Mesodermal cell (in vitro differentiated cells): ENCODE data around the gene MAGEA2. TPM values are rescaled to one million over a fixed set of nuclear protein-coding genes. Genes with fewer than 3 reads are reported as not detected.
"Not testable (repeated sequence)": the region's sequence is repeated elsewhere in the genome, so short reads cannot be mapped to it uniquely, and the experiment has no call there.

Experiments
- H3K27ac ChIP-seq: 2 replicates; pipeline ENCODE4 v1.7.0; 2013; ENCODE audit warnings: mild to moderate bottlenecking, low read depth, low read length, moderate library complexity; ENCODE audit not compliant: severe bottlenecking
- H3K36me3 ChIP-seq: 2 replicates; pipeline ENCODE4 v1.7.1; 2013; ENCODE audit warnings: mild to moderate bottlenecking, low read length, moderate library complexity; ENCODE audit not compliant: control insufficient read depth, insufficient read depth
- H3K4me1 ChIP-seq: one replicate; pipeline ENCODE4 v1.7.1; 2013; ENCODE audit warnings: mild to moderate bottlenecking, low read length; ENCODE audit not compliant: insufficient read depth, control insufficient read depth, poor library complexity, severe bottlenecking
- H3K4me3 ChIP-seq: 2 replicates; pipeline ENCODE4 v1.7.0; 2013; ENCODE audit warnings: low read length, control low read depth, mild to moderate bottlenecking; ENCODE audit not compliant: insufficient read depth, poor library complexity, severe bottlenecking; ENCODE audit errors: extremely low read depth
- H3K9me3 ChIP-seq: 2 replicates; pipeline ENCODE4 v1.7.1; 2013; ENCODE audit warnings: mild to moderate bottlenecking, low read length, moderate library complexity; ENCODE audit not compliant: control insufficient read depth
- WGBS, 2 experiments: methylation state at CpG; one replicate each; pipeline ENCODE4 v1.1.5; 2013; ENCODE audit warnings: missing lambda C conversion rate in 2 of 2; ENCODE audit not compliant: insufficient coverage in 2 of 2; 5-methylcytosine and 5-hydroxymethylcytosine counted together
- polyA plus RNA-seq, 2 experiments: library from polyadenylated mRNA; stranded (reverse); fragments of 50-300 nt; gene quantifications; one replicate each; pipeline ENCODE4 v1.2.3, GENCODE V29; 2013

The MAGEA2 gene, protein sequence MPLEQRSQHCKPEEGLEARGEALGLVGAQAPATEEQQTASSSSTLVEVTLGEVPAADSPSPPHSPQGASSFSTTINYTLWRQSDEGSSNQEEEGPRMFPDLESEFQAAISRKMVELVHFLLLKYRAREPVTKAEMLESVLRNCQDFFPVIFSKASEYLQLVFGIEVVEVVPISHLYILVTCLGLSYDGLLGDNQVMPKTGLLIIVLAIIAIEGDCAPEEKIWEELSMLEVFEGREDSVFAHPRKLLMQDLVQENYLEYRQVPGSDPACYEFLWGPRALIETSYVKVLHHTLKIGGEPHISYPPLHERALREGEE
- not detected for polyA plus RNA-seq (2013, experiment 1 of 2)
- polyA plus RNA-seq (2013, experiment 2 of 2), result 0.15 TPM

DNA sequence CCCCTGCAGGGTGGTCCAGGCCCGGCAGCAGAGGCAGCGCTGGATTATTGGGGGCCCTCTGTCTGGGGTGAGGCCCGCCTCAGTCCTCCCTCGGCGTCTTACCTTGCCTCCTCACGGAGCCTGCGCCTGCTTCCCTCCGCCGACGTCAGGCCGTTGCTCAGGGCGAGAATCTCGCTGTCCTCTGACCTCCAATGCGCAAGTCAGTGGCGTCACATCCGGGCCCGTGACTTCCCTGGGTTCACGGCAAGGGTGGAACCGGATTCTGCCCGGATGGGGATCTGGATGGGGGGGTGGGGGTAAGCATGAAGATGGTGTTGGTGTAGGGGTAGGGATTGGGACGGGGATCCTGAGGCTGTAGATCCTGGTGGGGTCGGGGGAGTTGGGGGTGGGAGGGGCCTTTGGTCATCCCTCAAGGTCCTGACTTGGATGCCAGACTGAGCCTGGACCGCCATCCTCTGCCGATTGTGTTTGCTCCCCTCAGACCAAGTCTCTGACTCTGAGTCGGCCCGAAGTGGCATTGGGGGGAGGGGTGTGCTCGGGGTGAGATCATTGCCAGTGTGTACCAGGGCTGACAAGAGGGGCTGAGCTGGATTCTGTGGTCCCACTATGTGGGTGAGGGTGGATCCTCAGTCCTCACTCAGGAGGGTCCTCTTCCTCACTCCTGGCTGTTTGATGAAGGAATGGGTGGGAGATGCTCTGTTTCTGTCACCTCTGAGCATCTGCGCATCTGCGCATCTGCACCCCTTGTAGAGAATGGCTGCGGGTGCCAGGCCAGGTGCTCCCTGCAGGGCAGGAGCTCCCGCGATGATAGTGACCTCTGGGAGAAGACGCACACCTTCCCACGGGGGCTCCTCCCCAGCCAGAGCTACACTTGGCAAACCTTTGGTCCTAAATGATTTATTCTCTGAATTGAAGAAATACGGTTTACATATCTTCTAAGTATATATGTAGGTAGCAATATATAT lies at the start of gene MAGEA2:
MAGEA2 (minus strand) TSS at position 157 of the 965 bp plus-strand sequence. CDS start 2,479 bp downstream, outside the sequence.
- no CpG with 5 or more reads among the region's 35 CpGs for WGBS, 2 experiments
- not testable (repeated sequence) for H3K9me3 ChIP-seq, H3K27ac ChIP-seq, H3K36me3 ChIP-seq, H3K4me1 ChIP-seq, H3K4me3 ChIP-seq

DNA sequence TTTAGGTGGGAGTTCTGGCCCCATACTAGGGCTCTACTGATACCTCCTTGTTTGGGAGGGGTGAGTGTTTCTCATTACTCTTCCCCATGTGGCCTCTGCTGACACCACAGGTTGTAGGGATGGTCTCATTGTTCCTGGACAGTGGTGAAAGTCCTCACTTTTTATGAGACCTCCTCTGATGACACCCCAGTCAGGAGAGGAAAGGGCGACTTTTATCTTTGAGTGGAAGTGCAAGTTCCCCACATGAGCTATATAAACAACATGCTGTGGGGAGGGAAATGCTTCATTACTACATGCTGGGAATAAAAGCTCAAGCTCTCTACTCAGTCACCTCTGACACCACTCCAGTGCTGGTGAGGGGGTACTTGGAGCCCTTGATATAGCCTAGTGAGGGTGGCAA lies 45.3 kb upstream of the MAGEA2 start:
- Histone ChIP-seq H3K9me3 (no peaks in the 10 kb centered on the region), H3K4me3 (no peak overlapping the region), H3K27ac (no peak overlapping the region), H3K4me1 (no peaks in the 10 kb centered on the region), H3K36me3 (no peaks in the 10 kb centered on the region)
- no CpG with 5 or more reads among the region's 1 CpG for WGBS, 2 experiments

DNA sequence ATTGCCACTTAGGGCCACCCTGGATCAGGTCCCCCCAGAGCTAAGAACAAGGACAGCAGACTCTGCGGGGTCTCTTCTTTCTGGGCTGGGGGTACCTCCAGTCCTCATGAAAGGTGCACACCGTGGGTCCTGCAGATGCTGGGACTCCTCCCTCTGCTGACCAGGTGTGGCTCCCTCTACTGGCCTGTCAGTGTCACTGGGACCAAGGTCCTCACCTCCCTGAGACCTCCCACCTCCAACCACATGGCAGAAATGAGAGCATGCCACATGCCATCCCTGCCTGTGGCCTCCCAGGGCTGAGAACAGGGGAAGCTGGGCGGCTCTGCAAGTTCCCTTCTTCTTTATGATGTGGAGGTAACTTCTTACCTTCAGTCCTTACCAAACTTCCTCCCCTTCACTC lies 33.4 kb upstream of the MAGEA2 start:
- not testable (repeated sequence) for H3K9me3 ChIP-seq, H3K27ac ChIP-seq, H3K4me3 ChIP-seq, H3K4me1 ChIP-seq, H3K36me3 ChIP-seq
- WGBS, 2 experiments, result no CpG with 5 or more reads among the region's 3 CpGs

DNA sequence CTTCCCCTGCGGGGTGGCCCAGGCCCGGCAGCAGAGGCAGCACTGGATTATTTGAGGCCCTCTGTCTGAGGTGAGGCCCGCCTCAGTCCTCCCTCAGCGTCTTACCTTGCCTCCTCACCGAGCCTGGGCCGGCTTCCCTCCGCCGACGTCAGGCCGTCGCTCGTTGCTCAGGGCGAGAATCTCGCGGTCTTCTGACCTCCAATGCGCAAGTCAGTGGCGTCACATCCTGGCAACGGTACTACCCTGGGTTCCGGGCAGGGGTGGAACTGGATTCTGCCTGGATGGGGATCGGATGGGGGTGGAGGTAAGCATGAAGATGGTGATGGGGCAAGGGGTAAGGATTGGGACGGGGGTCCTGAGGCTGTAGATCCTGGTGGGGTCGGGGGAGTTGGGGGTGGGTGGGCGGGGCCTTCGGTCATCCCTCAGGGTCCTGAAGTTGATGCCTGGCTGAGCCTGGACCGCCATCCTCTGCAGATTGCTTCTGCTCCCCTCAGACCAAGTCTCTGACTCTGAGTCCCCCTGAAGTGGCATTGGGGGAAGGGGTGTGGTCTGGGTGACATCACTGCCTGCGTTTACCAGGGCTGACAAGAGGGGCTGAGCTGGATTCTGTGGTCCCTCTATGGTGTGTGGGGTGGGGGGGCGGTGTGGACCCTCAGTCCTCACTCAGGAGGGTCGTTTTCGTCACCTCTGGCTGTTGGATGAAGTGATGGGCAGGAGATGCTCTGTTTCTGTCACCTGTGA lies 16.1 kb upstream of the MAGEA2 start, which contains the start of gene MAGEA6:
MAGEA6 (minus strand) TSS at position 141 of the 741 bp plus-strand sequence. CDS start 2,039 bp downstream, outside the sequence.
- H3K4me1 ChIP-seq, H3K27ac ChIP-seq, H3K9me3 ChIP-seq, H3K36me3 ChIP-seq, H3K4me3 ChIP-seq: not testable (repeated sequence)
- WGBS, 2 experiments, result no CpG with 5 or more reads among the region's 29 CpGs

DNA sequence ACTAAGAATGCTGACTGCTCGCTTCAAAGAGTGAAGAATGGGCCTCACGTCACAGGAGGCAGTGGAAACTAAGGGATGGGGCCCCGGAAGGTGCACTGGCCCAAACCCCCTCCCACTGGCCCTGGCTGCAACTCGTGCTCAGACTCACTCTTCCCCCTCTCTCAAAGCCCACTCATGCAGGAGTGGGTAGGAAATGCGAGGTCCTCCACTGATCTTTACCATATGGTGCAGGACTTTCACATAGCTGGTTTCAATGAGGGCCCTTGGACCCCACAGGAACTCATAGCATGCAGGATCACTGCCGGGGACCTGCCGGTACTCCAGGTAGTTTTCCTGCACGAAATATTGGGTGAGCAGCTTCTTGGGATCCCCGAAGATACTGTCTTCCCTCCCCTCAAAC lies 12.9 kb upstream of the MAGEA2 start:
- not testable (repeated sequence) for H3K4me1 ChIP-seq, H3K4me3 ChIP-seq, H3K9me3 ChIP-seq, H3K36me3 ChIP-seq, H3K27ac ChIP-seq
- 80 to 95% methylated on average over 1 to 5 of the region's 9 CpGs for WGBS, 2 experiments

DNA sequence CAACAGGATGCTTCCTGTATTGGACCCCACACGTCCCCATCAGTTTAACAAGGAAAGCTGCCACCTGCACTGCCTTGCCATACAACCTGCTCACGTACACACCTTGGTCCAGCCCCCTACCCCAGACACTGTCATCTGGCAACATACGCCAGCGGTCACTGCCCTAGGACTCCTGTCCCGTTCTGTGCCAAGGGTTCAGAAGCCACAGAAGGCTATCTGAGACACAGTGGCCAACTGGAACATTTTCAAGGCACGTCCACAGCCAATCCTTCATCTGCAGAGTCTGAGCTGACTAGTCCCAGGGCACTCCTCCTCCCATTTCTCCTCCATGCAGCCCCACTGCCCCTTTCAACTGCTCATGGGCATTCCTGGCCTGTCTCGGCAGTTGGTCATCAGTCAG lies 7.9 kb upstream of the MAGEA2 start:
- no CpG with 5 or more reads among the region's 7 CpGs for WGBS, 2 experiments
- H3K4me1 ChIP-seq, H3K36me3 ChIP-seq, H3K4me3 ChIP-seq, H3K9me3 ChIP-seq, H3K27ac ChIP-seq: not testable (repeated sequence)

DNA sequence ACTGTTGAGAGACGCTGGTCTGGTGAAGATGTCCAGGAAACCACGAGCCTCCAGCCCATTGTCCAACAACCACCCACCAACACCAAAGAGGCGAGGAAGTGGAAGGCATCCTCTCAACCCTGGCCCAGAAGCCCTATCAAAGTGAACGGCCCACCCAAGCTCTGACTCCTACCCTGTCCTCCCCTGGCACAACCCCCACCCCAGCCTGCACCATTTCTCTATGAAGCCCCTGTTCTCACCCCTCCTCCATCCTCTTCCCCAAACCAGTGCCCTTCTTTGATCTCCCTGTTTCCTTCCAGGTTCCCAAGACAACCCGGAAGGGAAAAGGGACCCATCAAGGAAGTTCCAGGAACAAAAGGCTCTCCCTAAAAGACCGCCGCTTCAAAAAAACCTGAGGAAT lies 5.9 kb upstream of the MAGEA2 start:
- H3K36me3 ChIP-seq, H3K9me3 ChIP-seq, H3K27ac ChIP-seq, H3K4me3 ChIP-seq, H3K4me1 ChIP-seq: not testable (repeated sequence)
- WGBS, 2 experiments, result no CpG with 5 or more reads among the region's 7 CpGs

DNA sequence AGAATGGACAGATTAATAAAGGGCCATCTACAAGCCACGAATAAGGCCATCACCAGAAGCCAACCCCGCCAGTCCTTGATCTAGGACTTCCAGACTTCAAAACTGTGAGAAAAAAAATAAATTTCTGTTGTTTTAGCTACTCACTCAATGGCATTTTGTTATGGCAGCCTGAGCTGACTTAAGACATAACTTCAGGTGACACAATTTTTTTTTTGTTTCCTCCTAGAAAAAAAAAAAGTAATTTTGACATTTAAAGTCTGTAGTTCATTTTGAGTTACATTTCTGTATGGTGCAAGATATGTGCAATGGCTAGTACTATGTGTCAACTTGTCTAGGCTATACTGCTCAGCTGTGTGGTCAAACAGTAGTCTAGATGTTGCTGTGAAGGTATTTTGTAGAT lies 5.3 kb upstream of the MAGEA2 start, which contains the start of gene CSAG3:
CSAG3 (plus strand) TSS at position 301 of the 400 bp plus-strand sequence.
- not testable (repeated sequence) for H3K27ac ChIP-seq, H3K4me1 ChIP-seq, H3K9me3 ChIP-seq, H3K4me3 ChIP-seq, H3K36me3 ChIP-seq
- WGBS, 2 experiments, result no CpG with 5 or more reads among the region's 2 CpGs

DNA sequence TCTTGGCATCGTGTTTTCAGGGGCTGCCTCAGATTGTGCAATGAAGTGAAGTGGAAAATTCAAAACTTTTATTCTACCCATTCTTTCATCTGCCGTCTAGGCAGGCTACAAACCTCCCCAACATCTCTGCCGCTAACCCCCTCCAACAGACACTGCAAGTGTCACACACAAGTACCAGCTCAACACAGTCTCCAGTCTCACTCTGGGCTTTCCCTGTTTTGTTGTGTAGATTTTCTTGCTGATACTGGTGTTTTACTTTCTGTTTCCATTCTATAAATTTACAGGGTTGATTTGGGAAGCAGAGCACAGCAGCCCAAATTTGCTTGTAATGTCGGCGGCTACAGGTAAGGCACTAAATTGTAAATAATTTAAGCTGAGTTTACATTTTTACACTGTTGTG lies 1.2 kb upstream of the MAGEA2 start:
- H3K4me1 ChIP-seq, H3K9me3 ChIP-seq, H3K27ac ChIP-seq, H3K4me3 ChIP-seq, H3K36me3 ChIP-seq: not testable (repeated sequence)
- no CpG with 5 or more reads among the region's 5 CpGs for WGBS, 2 experiments

DNA sequence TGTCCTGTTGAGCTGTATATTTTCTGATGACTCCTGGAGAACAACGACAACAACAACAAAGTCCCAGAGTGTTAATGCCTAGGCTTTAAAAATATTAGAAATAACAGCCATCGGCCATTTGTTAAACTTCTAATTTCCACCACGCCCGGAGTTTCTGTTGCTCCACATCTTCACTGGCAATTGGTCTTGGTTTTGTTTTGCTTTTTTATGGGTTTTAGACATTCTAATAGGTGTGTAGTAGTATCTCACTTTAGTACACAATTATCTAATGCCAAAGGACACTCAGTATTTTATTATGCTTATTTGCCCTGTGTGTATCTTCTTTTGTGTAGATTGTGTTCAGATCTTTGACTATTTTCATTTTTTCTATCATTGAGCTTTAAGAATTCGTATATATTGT lies 15.1 kb downstream of the MAGEA2 start:
- H3K36me3 ChIP-seq, result no peaks in the 10 kb centered on the region
- H3K9me3 ChIP-seq, result no peaks in the 10 kb centered on the region
- no CpG with 5 or more reads among the region's 5 CpGs for WGBS, 2 experiments
- no peaks in the 10 kb centered on the region for H3K4me1 ChIP-seq
- H3K27ac ChIP-seq, result no peak overlapping the region
- no peak overlapping the region for H3K4me3 ChIP-seq
